A673 (cell line): ENCODE results near the gene NF1. TPM values are rescaled to one million over a fixed set of nuclear protein-coding genes. Genes with fewer than 3 reads are reported as not detected.

Experiments
- BruUV-seq: library from RNA; stranded (reverse); fragments of 400-500 nt; replicated peaks from 2 replicates; lab custom pipeline; 2021; lab: Mats Ljungman, UMichigan
- CTCF ChIA-PET: fragments of 300-600 bp; sonication (Branson Sonifier 250); formaldehyde crosslinking; loops from one replicate; lab custom pipeline; 2022; ENCODE audit warnings: antibody characterized with exemption; lab: Charles Lee
- POLR2A ChIA-PET: fragments of 300-600 bp; sonication (Branson Sonifier 250); formaldehyde crosslinking; loops from one replicate; lab custom pipeline; 2022; ENCODE audit warnings: antibody characterized with exemption; ENCODE audit not compliant: low non-redundant PET; lab: Charles Lee
- DNase-seq: peaks from one replicate; pipeline ENCODE4 v3.0.0-alpha.2; 2015; ENCODE audit warnings: low spot score
- H3K27ac ChIP-seq: fragments of 200-600 bp; sonication (generic); 2 replicates; pipeline ENCODE4 v1.5.1; 2016; ENCODE audit warnings: mixed run types, low read depth, mild to moderate bottlenecking, mixed read lengths, antibody characterized with exemption, low read length; ENCODE audit not compliant: poor library complexity, severe bottlenecking
- H3K27me3 ChIP-seq: fragments of 200-600 bp; sonication (generic); replicated peaks from 2 replicates; pipeline ENCODE4 v1.6.1; 2017; ENCODE audit warnings: mixed run types, low read depth, mild to moderate bottlenecking, mixed read lengths, antibody characterized with exemption, low read length; ENCODE audit not compliant: insufficient read depth, poor library complexity
- H3K36me3 ChIP-seq: fragments of 200-600 bp; sonication (generic); 2 replicates; pipeline ENCODE4 v1.6.1; 2016; ENCODE audit warnings: mixed run types, mild to moderate bottlenecking, mixed read lengths, antibody characterized with exemption, low read length; ENCODE audit not compliant: insufficient read depth, poor library complexity, severe bottlenecking
- H3K4me1 ChIP-seq: fragments of 200-600 bp; sonication (generic); 2 replicates; pipeline ENCODE4 v1.6.1; 2017; ENCODE audit warnings: mixed run types, mild to moderate bottlenecking, mixed read lengths, antibody characterized with exemption, low read length; ENCODE audit not compliant: insufficient read depth, poor library complexity, severe bottlenecking
- H3K4me3 ChIP-seq: fragments of 200-600 bp; sonication (generic); 2 replicates; pipeline ENCODE4 v1.5.1; 2016; ENCODE audit warnings: low read depth, mixed run types, mild to moderate bottlenecking, mixed read lengths, low read length; ENCODE audit not compliant: poor library complexity, severe bottlenecking
- H3K9me3 ChIP-seq: fragments of 200-600 bp; sonication (generic); 2 replicates; pipeline ENCODE4 v1.6.1; 2016; ENCODE audit warnings: mixed run types, low read depth, mild to moderate bottlenecking, mixed read lengths, antibody characterized with exemption, low read length; ENCODE audit not compliant: poor library complexity, severe bottlenecking
- CTCF ChIP-seq: fragments of 300-800, 200-600 bp; sonication (generic); conservative IDR thresholded peaks from 2 replicates; pipeline ENCODE4 v1.5.1; 2017; ENCODE audit warnings: low read depth, mild to moderate bottlenecking, antibody characterized with exemption, low read length, moderate library complexity, mixed read lengths
- EZH2 ChIP-seq: fragments of 200-600 bp; sonication (generic); IDR thresholded peaks from 2 replicates; pipeline ENCODE4 v1.6.1; 2017; ENCODE audit warnings: borderline replicate concordance, low read depth, mild to moderate bottlenecking, mixed read lengths, antibody characterized with exemption, low read length; ENCODE audit not compliant: poor library complexity, severe bottlenecking
- intact Hi-C: fragments of 100-400 bp; cut with micrococcal nuclease; formaldehyde crosslinking; loops from one replicate; pipeline ENCODE4 v1.10.0; 2022; ENCODE audit not compliant: unreplicated experiment
- total RNA-seq: library from RNA; stranded (reverse); gene quantifications from 2 replicates; pipeline ENCODE4 v1.2.3, GENCODE V29; 2021

Gene NF1
- total RNA-seq, 1 experiment from 2014 or later: 32.1 TPM

- no peak for TF ChIP-seq CTCF
- TF ChIP-seq EZH2: no peak
- ChIA-PET POLR2A (no interaction called here), CTCF (no interaction called here)
- Histone ChIP-seq H3K27me3 (no peaks in the 10 kb centered on the region), H3K36me3 (no peaks in the 10 kb centered on the region), H3K27ac (no peak overlapping the region), H3K4me1 (no peaks in the 10 kb centered on the region), H3K9me3 (no peaks in the 10 kb centered on the region), H3K4me3 (no peak overlapping the region)
- intact Hi-C loops: no loop called here
- no TSS peak for BruUV-seq
- DNase-seq: peak; percentile 54
Observed at GRCh38 chr17:31394544-31394943, 299.8 kb downstream of the NF1 start.

GRCh38 chr17:31397256-31397939 is 302.6 kb downstream of the NF1 start:
- no peak overlapping the region for H3K4me3 ChIP-seq
- CTCF ChIA-PET: no interaction called here
- no peaks in the 10 kb centered on the region for H3K27me3 ChIP-seq
- BruUV-seq: no TSS peak
- no peaks in the 10 kb centered on the region for H3K36me3 ChIP-seq
- no peak overlapping the region for H3K27ac ChIP-seq
- DNase-seq: no peak
- intact Hi-C loops: no loop called here
- POLR2A ChIA-PET: no interaction called here
- no peaks in the 10 kb centered on the region for H3K9me3 ChIP-seq
- TF ChIP-seq EZH2 (no peak), CTCF (no peak)
- no peaks in the 10 kb centered on the region for H3K4me1 ChIP-seq

- no TSS peak for BruUV-seq
- POLR2A ChIA-PET: no interaction called here
- intact Hi-C loops: no loop called here
Observed at GRCh38 chr17:31398381-31399311, 303.9 kb downstream of the NF1 start.

More at GRCh38 chr17:31398381-31399311, 303.9 kb downstream of the NF1 start:
- no peaks in the 10 kb centered on the region for H3K36me3 ChIP-seq
- H3K27ac ChIP-seq: no peak overlapping the region
- H3K9me3 ChIP-seq: no peaks in the 10 kb centered on the region
- no peak overlapping the region for H3K4me3 ChIP-seq
- TF ChIP-seq EZH2 (no peak), CTCF (no peak)
- no peaks in the 10 kb centered on the region for H3K27me3 ChIP-seq
- H3K4me1 ChIP-seq: no peaks in the 10 kb centered on the region
- DNase-seq: no peak
- CTCF ChIA-PET: no interaction called here
